ENCODE data around the gene KIF1C. TPM values are rescaled to one million over a fixed set of nuclear protein-coding genes. Genes with fewer than 3 reads are reported as not detected.

Gene KIF1C
- total RNA-seq, 2 experiments from 2014 or later: 20.6 to 53.7 TPM

- no peaks in the 10 kb centered on the region for H3K9me2 ChIP-seq (ENCODE audit: insufficient read depth, low read length)
- intact Hi-C loops (cut with micrococcal nuclease; ENCODE audit: unreplicated experiment): loop anchor here (5.0 kb wide), 1 partner anchor 48 kb away; no protein-coding TSS in a partner anchor
- H2AFZ ChIP-seq (ENCODE audit: low read length): no peak overlapping the region
- H3K36me3 ChIP-seq (ENCODE audit: insufficient read depth, low read length): peaks cover 31% of the 10 kb centered on the region
- DNase-seq (ENCODE audit: low spot score): no peak
- no peaks in the 10 kb centered on the region for H4K20me1 ChIP-seq (ENCODE audit: insufficient read depth, low read length)
- H3K4me1 ChIP-seq (ENCODE audit: insufficient read depth, low read length, poor library complexity, severe bottlenecking): peaks cover 23% of the 10 kb centered on the region
- no TSS peak for BruUV-seq (replicated peaks)
- POLR2A ChIA-PET: interaction anchor here (6.0 kb wide), 1 partner anchor 17 kb away, joined by 51 read pairs; the partner anchor contains the start of gene ENO3
- CTCF ChIA-PET (ENCODE audit: unreplicated experiment): interaction anchor here (0.5 kb wide), 1 partner anchor 78 kb away, joined by 3 read pairs; no protein-coding TSS in a partner anchor
- no peak overlapping the region for H3K27ac ChIP-seq (ENCODE audit: low read depth, low read length, poor library complexity, severe bottlenecking)
- no peak overlapping the region for H3K4me2 ChIP-seq (ENCODE audit: low read length)
- peaks cover 22% of the 10 kb centered on the region; the same call in 1 of the 2 replicates for H3K79me2 ChIP-seq (ENCODE audit: insufficient read depth, low read depth, low read length)
- H3K4me3 ChIP-seq (ENCODE audit: low read depth, low read length, poor library complexity, severe bottlenecking): no peak overlapping the region
- TF ChIP-seq EZH2phosphoT487 (IDR thresholded peaks at IDR 0.05; ENCODE audit: borderline replicate concordance, low read depth, low read length): no peak
- no peak for TF ChIP-seq CTCF (conservative IDR thresholded peaks at IDR 0.05; ENCODE audit: low read length)
- H3K9me3 ChIP-seq (ENCODE audit: low read length): no peaks in the 10 kb centered on the region
These were observed 28.1 kb upstream of the KIF1C start for GRCh38 chr17:4969551-4970173.

- Histone ChIP-seq H4K20me1 (ENCODE audit: insufficient read depth, low read length) (no peaks in the 10 kb centered on the region), H2AFZ (ENCODE audit: low read length) (no peak overlapping the region), H3K9me3 (ENCODE audit: low read length) (no peaks in the 10 kb centered on the region), H3K4me1 (ENCODE audit: insufficient read depth, low read length, poor library complexity, severe bottlenecking) (peaks cover 23% of the 10 kb centered on the region), H3K4me2 (ENCODE audit: low read length) (no peak overlapping the region), H3K9me2 (ENCODE audit: insufficient read depth, low read length) (no peaks in the 10 kb centered on the region), H3K36me3 (ENCODE audit: insufficient read depth, low read length) (peaks cover 29% of the 10 kb centered on the region), H3K27ac (ENCODE audit: low read depth, low read length, poor library complexity, severe bottlenecking) (no peak overlapping the region), H3K79me2 (ENCODE audit: insufficient read depth, low read depth, low read length) (peaks cover 22% of the 10 kb centered on the region; the same call in 1 of the 2 replicates), H3K4me3 (ENCODE audit: low read depth, low read length, poor library complexity, severe bottlenecking) (no peak overlapping the region)
- CTCF ChIA-PET (ENCODE audit: unreplicated experiment): interaction anchor here (0.5 kb wide), 1 partner anchor 77 kb away, joined by 3 read pairs; no protein-coding TSS in a partner anchor
- no peak for DNase-seq (ENCODE audit: low spot score)
- POLR2A ChIA-PET: interaction anchor here (0.7 to 6.0 kb wide), 2 partner anchors 18 to 66 kb away, joined by 3 to 51 read pairs; partner anchors contain the start of gene ENO3
- intact Hi-C loops (cut with micrococcal nuclease; ENCODE audit: unreplicated experiment): no loop called here
- no TSS peak for BruUV-seq (replicated peaks)
- TF ChIP-seq EZH2phosphoT487 (IDR thresholded peaks at IDR 0.05; ENCODE audit: borderline replicate concordance, low read depth, low read length): no peak
- TF ChIP-seq CTCF (conservative IDR thresholded peaks at IDR 0.05; ENCODE audit: low read length): no peak
These were observed 27.5 kb upstream of the KIF1C start for GRCh38 chr17:4970273-4970672.

GRCh38 chr17:4971826-4972225 lies 25.9 kb upstream of the KIF1C start:
- DNase-seq (ENCODE audit: low spot score): no peak
- Histone ChIP-seq H3K27ac (ENCODE audit: low read depth, low read length, poor library complexity, severe bottlenecking) (no peak overlapping the region), H2AFZ (ENCODE audit: low read length) (no peak overlapping the region), H3K9me2 (ENCODE audit: insufficient read depth, low read length) (no peaks in the 10 kb centered on the region), H3K4me1 (ENCODE audit: insufficient read depth, low read length, poor library complexity, severe bottlenecking) (peaks cover 14% of the 10 kb centered on the region), H4K20me1 (ENCODE audit: insufficient read depth, low read length) (no peaks in the 10 kb centered on the region), H3K9me3 (ENCODE audit: low read length) (no peaks in the 10 kb centered on the region), H3K36me3 (ENCODE audit: insufficient read depth, low read length) (peaks cover 28% of the 10 kb centered on the region), H3K4me3 (ENCODE audit: low read depth, low read length, poor library complexity, severe bottlenecking) (no peak overlapping the region), H3K79me2 (ENCODE audit: insufficient read depth, low read depth, low read length) (peaks cover 8% of the 10 kb centered on the region; the same call in 1 of the 2 replicates), H3K4me2 (ENCODE audit: low read length) (no peak overlapping the region)
- TF ChIP-seq EZH2phosphoT487 (IDR thresholded peaks at IDR 0.05; ENCODE audit: borderline replicate concordance, low read depth, low read length) (no peak), CTCF (conservative IDR thresholded peaks at IDR 0.05; ENCODE audit: low read length) (no peak)
- ChIA-PET POLR2A (no interaction called here), CTCF (ENCODE audit: unreplicated experiment) (no interaction called here)
- BruUV-seq (replicated peaks): no TSS peak
- intact Hi-C loops (cut with micrococcal nuclease; ENCODE audit: unreplicated experiment): no loop called here

Data from OCI-LY7 (cell line).